H9 (cell line): Measurements from ENCODE around the gene FAM81B. TPM values are rescaled to one million over a fixed set of nuclear protein-coding genes. Genes with fewer than 3 reads are reported as not detected.

Experiments used
- DNase-seq: peaks from one replicate; pipeline ENCODE4 v3.0.0-alpha.2; 2017
- H2AFZ ChIP-seq: one replicate; pipeline ENCODE4 v1.6.1; 2013; ENCODE audit warnings: mild to moderate bottlenecking, low read length, control low read depth, moderate library complexity
- H2AK5ac ChIP-seq: 2 replicates; pipeline ENCODE4 v1.6.1; 2013; ENCODE audit warnings: low read length, control low read depth, mixed read lengths; ENCODE audit not compliant: insufficient read length
- H2BK120ac ChIP-seq: one replicate; pipeline ENCODE4 v1.6.1; 2013; ENCODE audit warnings: low read depth, mild to moderate bottlenecking, low read length, control low read depth, inconsistent platforms; ENCODE audit not compliant: poor library complexity, severe bottlenecking
- H2BK12ac ChIP-seq: 2 replicates; pipeline ENCODE4 v1.6.1; 2013; ENCODE audit warnings: low read length, control low read depth, mixed read lengths, low read depth; ENCODE audit not compliant: insufficient read length
- H2BK15ac ChIP-seq: 2 replicates; pipeline ENCODE4 v1.6.1; 2013; ENCODE audit warnings: low read depth, low read length, control low read depth
- H2BK20ac ChIP-seq: one replicate; pipeline ENCODE4 v1.6.1; 2013; ENCODE audit warnings: low read depth, mild to moderate bottlenecking, low read length, control low read depth, inconsistent platforms; ENCODE audit not compliant: poor library complexity, severe bottlenecking
- H2BK5ac ChIP-seq: 2 replicates; pipeline ENCODE4 v1.6.1; 2013; ENCODE audit warnings: low read length, control low read depth, mixed read lengths; ENCODE audit not compliant: insufficient read length
- H3K14ac ChIP-seq: 2 replicates; pipeline ENCODE4 v1.6.1; 2013; ENCODE audit warnings: low read length, control low read depth; ENCODE audit not compliant: insufficient read depth
- H3K18ac ChIP-seq: 2 replicates; pipeline ENCODE4 v1.6.1; 2013; ENCODE audit warnings: low read depth, mild to moderate bottlenecking, mixed read lengths, low read length, control low read depth; ENCODE audit not compliant: insufficient read length
- H3K23ac ChIP-seq: 2 replicates; pipeline ENCODE4 v1.6.1; 2013; ENCODE audit warnings: low read length, control low read depth, mixed read lengths, low read depth; ENCODE audit not compliant: insufficient read length
- H3K23me2 ChIP-seq: 2 replicates; pipeline ENCODE4 v1.6.1; 2013; ENCODE audit warnings: low read depth, mild to moderate bottlenecking, mixed read lengths, low read length, control low read depth; ENCODE audit not compliant: insufficient read length, poor library complexity, severe bottlenecking
- H3K27ac ChIP-seq: 2 replicates; pipeline ENCODE4 v1.5.1; 2013; ENCODE audit warnings: low read length, control low read depth, mixed read lengths, low read depth; ENCODE audit not compliant: insufficient read length
- H3K27me3 ChIP-seq: 2 replicates; pipeline ENCODE4 v1.6.1; 2013; ENCODE audit warnings: low read length, control low read depth, inconsistent platforms; ENCODE audit not compliant: insufficient read depth
- H3K4ac ChIP-seq: 2 replicates; pipeline ENCODE4 v1.6.1; 2013; ENCODE audit warnings: low read depth, mild to moderate bottlenecking, control low read depth, inconsistent platforms, low read length, moderate library complexity
- H3K4me1 ChIP-seq: 2 replicates; pipeline ENCODE4 v1.6.1; 2013; ENCODE audit warnings: low read length, control low read depth, inconsistent platforms; ENCODE audit not compliant: insufficient read depth
- H3K4me2 ChIP-seq: 2 replicates; pipeline ENCODE4 v1.6.1; 2013; ENCODE audit warnings: low read length, control low read depth, mixed read lengths; ENCODE audit not compliant: insufficient read length, insufficient read depth
- H3K56ac ChIP-seq: 2 replicates; pipeline ENCODE4 v1.6.1; 2013; ENCODE audit warnings: low read depth, mild to moderate bottlenecking, mixed read lengths, low read length, control low read depth; ENCODE audit not compliant: insufficient read length
- H3K79me1 ChIP-seq: 2 replicates; pipeline ENCODE4 v1.6.1; 2013; ENCODE audit warnings: low read depth, mild to moderate bottlenecking, moderate library complexity, low read length, control low read depth, inconsistent platforms; ENCODE audit not compliant: insufficient read depth, poor library complexity, severe bottlenecking
- H3K79me2 ChIP-seq: 2 replicates; pipeline ENCODE4 v1.6.1; 2013; ENCODE audit warnings: low read length, control low read depth, inconsistent platforms; ENCODE audit not compliant: insufficient read depth
- H3K9ac ChIP-seq: 2 replicates; pipeline ENCODE4 v1.6.1; 2013; ENCODE audit warnings: low read length, control low read depth, mixed read lengths; ENCODE audit not compliant: insufficient read length; ENCODE audit errors: extremely low read depth
- H3K9me3 ChIP-seq: one replicate; pipeline ENCODE4 v1.6.1; 2013; ENCODE audit warnings: low read depth, low read length, inconsistent platforms; ENCODE audit not compliant: control insufficient read depth
- H3T11ph ChIP-seq: one replicate; pipeline ENCODE4 v1.6.1; 2013; ENCODE audit warnings: mild to moderate bottlenecking, low read length, control low read depth, inconsistent platforms
- H4K20me1 ChIP-seq: one replicate; pipeline ENCODE4 v1.6.1; 2013; ENCODE audit not compliant: control insufficient read depth, insufficient read length, insufficient read depth
- H4K5ac ChIP-seq: 2 replicates; pipeline ENCODE4 v1.6.1; 2013; ENCODE audit warnings: low read depth, mild to moderate bottlenecking, mixed read lengths, low read length, control low read depth; ENCODE audit not compliant: insufficient read length
- H4K8ac ChIP-seq: replicated peaks from 2 replicates; pipeline ENCODE4 v1.6.1; 2013; ENCODE audit warnings: low read length, control low read depth, mixed read lengths, low read depth; ENCODE audit not compliant: insufficient read length
- H4K91ac ChIP-seq: 2 replicates; pipeline ENCODE4 v1.6.1; 2013; ENCODE audit warnings: low read depth, mild to moderate bottlenecking, moderate library complexity, mixed read lengths, low read length, control low read depth; ENCODE audit not compliant: insufficient read length
- H3K27ac Mint-ChIP-seq, 3 experiments: 2 replicates in 2 of 3; 3 replicates in 1 of 3; pipeline ENCODE4 v1.8.0; 2020 to 2021; ENCODE audit warnings: mixed read lengths in 3 of 3, mild to moderate bottlenecking in 1 of 3, moderate library complexity in 1 of 3
- H3K27me3 Mint-ChIP-seq: 2 replicates; pipeline ENCODE4 v1.8.0; 2021; ENCODE audit warnings: low read depth, mild to moderate bottlenecking, moderate library complexity, mixed read lengths
- H3K36me3 Mint-ChIP-seq, 3 experiments: 2 replicates in 2 of 3; 3 replicates in 1 of 3; pipeline ENCODE4 v1.8.0; 2020 to 2021; ENCODE audit warnings: low read depth in 3 of 3, mixed read lengths in 3 of 3; ENCODE audit not compliant: insufficient read depth in 1 of 3
- H3K4me1 Mint-ChIP-seq, 2 experiments: 2 replicates each; pipeline ENCODE4 v1.8.0; 2020; ENCODE audit warnings: mixed read lengths in 2 of 2
- H3K4me3 Mint-ChIP-seq, 2 experiments: 2 replicates in 1 of 2; 3 replicates in 1 of 2; pipeline ENCODE4 v1.8.0; 2020 to 2021; ENCODE audit warnings: mild to moderate bottlenecking in 2 of 2, mixed read lengths in 2 of 2, moderate library complexity in 1 of 2
- H3K9me3 Mint-ChIP-seq, 2 experiments: 2 replicates in 1 of 2; 3 replicates in 1 of 2; pipeline ENCODE4 v1.8.0; 2020; ENCODE audit warnings: mild to moderate bottlenecking in 2 of 2, mixed read lengths in 2 of 2, moderate library complexity in 1 of 2
- WGBS: extraction: QIAGEN DNeasy Blood & Tissue Kit; methylation state at CpG from one replicate; pipeline ENCODE4 v1.1.7; 2013; ENCODE audit warnings: missing lambda C conversion rate, low lambda C conversion rate, mixed read lengths; ENCODE audit not compliant: insufficient read length; ENCODE audit errors: extremely low coverage; 5-methylcytosine and 5-hydroxymethylcytosine counted together
- total RNA-seq: library from RNA; stranded (reverse); gene quantifications from 2 replicates; pipeline ENCODE4 v1.2.1, GENCODE V29; 2021
- TF ChIP-seq, protein P1 (sequence below): fragments of 200-600 bp; sonication (generic); conservative IDR thresholded peaks from 3 replicates; pipeline ENCODE4 v1.8.0; 2021; ENCODE audit warnings: antibody characterized with exemption, mild to moderate bottlenecking

The FAM81B gene
- total RNA-seq, 1 experiment from 2014 or later = not detected

GRCh38 chr5:95380103-95380628 lies 11.0 kb upstream of the FAM81B start:
- Histone ChIP-seq H2BK12ac (no peak overlapping the region), H4K5ac (no peak overlapping the region), H3K4ac (no peak overlapping the region), H3K4me2 (no peak overlapping the region), H3K23ac (no peak overlapping the region), H4K8ac (no peak overlapping the region), H3T11ph (no peak overlapping the region), H2BK20ac (no peak overlapping the region), H3K9me3 (peaks cover 9% of the 10 kb centered on the region), H3K9ac (no peak overlapping the region), H4K91ac (no peak overlapping the region), H3K56ac (no peak overlapping the region), H2BK5ac (no peak overlapping the region), H3K23me2 (no peaks in the 10 kb centered on the region), H2AFZ (no peak overlapping the region), H3K4me1 (no peaks in the 10 kb centered on the region), H4K20me1 (no peaks in the 10 kb centered on the region), H3K27ac (no peak overlapping the region), H3K79me1 (no peaks in the 10 kb centered on the region), H2BK15ac (no peak overlapping the region), H3K14ac (no peak overlapping the region), H2AK5ac (no peak overlapping the region), H2BK120ac (no peak overlapping the region), H3K27me3 (no peaks in the 10 kb centered on the region), H3K18ac (no peak overlapping the region), H3K79me2 (no peaks in the 10 kb centered on the region)
- H3K27ac Mint-ChIP-seq = no peak overlapping the region; a peak in 2 of 7 replicates
- H3K4me3 Mint-ChIP-seq = no peak overlapping the region
- no peaks in the 10 kb centered on the region for H3K27me3 Mint-ChIP-seq
- H3K36me3 Mint-ChIP-seq = peaks cover 12 to 19% (median 15%) of the 10 kb centered on the region in 3 experiments
- no peak for DNase-seq
- TF ChIP-seq, protein P1, sequence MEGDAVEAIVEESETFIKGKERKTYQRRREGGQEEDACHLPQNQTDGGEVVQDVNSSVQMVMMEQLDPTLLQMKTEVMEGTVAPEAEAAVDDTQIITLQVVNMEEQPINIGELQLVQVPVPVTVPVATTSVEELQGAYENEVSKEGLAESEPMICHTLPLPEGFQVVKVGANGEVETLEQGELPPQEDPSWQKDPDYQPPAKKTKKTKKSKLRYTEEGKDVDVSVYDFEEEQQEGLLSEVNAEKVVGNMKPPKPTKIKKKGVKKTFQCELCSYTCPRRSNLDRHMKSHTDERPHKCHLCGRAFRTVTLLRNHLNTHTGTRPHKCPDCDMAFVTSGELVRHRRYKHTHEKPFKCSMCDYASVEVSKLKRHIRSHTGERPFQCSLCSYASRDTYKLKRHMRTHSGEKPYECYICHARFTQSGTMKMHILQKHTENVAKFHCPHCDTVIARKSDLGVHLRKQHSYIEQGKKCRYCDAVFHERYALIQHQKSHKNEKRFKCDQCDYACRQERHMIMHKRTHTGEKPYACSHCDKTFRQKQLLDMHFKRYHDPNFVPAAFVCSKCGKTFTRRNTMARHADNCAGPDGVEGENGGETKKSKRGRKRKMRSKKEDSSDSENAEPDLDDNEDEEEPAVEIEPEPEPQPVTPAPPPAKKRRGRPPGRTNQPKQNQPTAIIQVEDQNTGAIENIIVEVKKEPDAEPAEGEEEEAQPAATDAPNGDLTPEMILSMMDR = no peak
- H3K4me1 Mint-ChIP-seq = peaks cover 0 to 4% of the 10 kb centered on the region in 2 experiments; a peak in 1 of 4 replicates
- WGBS = no CpG with 5 or more reads among the region's 5 CpGs
- peaks cover 15 to 18% of the 10 kb centered on the region in 2 experiments for H3K9me3 Mint-ChIP-seq
